NB4 (cell line): ENCODE measurements around the gene TFPT.

Experiments used
- DNase-seq: peaks from one replicate; pipeline ENCODE4 v3.0.0; 2010; ENCODE audit warnings: low read depth
- H3K4me3 ChIP-seq: one replicate; pipeline ENCODE4 v1.5.1; 2011; ENCODE audit warnings: mild to moderate bottlenecking, low read depth, low read length, moderate library complexity
- CTCF ChIP-seq: IDR thresholded peaks from one replicate; pipeline ENCODE4 v1.5.1; 2012; ENCODE audit warnings: low read depth, low read length
- MAX ChIP-seq: IDR thresholded peaks from 2 replicates; pipeline ENCODE4 v1.6.1; 2011; ENCODE audit warnings: low read depth, low read length
- MYC ChIP-seq: IDR thresholded peaks from 2 replicates; pipeline ENCODE4 v1.6.1; 2011; ENCODE audit warnings: low read depth, low read length
- POLR2A ChIP-seq: IDR thresholded peaks from 2 replicates; pipeline ENCODE4 v1.6.1; 2011; ENCODE audit warnings: mild to moderate bottlenecking; ENCODE audit not compliant: insufficient read length; ENCODE audit errors: extremely low read depth

TFPT gene

DNA sequence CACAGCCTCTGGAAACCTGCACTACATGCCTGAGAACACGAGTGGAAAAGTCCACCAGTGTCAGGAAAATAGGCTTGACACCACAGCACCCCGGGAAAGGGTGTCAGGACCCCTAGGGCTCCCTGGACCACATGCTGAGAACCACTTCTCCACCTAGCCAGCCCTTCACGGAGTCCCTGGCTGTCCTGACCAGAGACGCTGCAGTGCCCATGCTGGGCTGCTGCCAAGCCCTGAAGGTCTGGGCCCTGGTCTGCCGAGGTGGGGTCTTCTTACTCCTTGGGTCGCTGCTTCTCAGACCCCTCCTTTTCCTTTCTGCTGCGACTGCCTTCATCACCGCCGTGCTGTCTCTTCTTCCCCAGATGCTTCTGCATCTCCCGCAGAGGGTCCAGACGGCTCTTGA is 41.0 kb upstream of the TFPT start:
- TF ChIP-seq MAX (no peak), POLR2A (no peak), CTCF (no peak), MYC (no peak)
- H3K4me3 ChIP-seq: no peak overlapping the region
- DNase-seq: no peak

- no peak for TF ChIP-seq CTCF
- TF ChIP-seq MYC: no peak
- no peak for TF ChIP-seq POLR2A
- no peak for TF ChIP-seq MAX
- no peak overlapping the region for H3K4me3 ChIP-seq
- no peak for DNase-seq
These were observed 40.2 kb upstream of the TFPT start for GRCh38 chr19:54155694-54156093.

DNA sequence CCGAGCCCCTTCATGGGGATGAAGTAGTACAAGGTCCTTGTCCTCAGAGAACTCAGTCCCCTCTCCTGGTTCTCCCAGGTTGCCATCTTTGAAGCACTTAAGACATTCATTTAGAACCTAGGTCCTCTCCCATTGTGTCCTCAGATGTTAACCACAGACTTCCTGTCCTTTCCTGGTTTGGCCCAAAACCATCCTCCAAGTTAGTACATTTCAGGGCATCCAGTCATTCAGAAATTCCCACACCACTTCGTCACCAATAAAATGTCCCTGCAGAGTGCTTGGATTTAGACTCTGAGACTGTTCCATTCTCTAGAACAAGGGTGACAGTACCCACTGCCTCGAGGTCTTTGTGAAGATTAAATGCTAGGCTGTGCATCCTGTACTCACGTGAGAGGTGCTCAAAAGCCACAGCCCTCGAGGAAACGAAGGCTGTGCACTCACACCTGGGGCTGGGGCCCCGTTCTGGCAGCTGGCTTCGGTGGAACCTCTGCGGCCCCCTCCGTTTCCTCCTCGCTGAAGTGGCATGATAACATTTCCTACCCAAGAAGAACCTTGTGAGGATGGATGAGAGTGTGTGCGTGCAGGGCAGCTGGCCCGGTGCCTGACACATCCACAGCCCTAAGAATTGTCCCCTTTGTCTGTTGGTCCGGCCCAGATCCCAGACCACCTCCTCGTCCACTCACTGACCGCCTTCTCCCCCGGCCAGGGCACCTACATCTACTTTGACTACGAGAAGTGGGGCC is 39.3 kb upstream of the TFPT start:
- DNase-seq: no peak
- no peak for TF ChIP-seq MYC

DNA sequence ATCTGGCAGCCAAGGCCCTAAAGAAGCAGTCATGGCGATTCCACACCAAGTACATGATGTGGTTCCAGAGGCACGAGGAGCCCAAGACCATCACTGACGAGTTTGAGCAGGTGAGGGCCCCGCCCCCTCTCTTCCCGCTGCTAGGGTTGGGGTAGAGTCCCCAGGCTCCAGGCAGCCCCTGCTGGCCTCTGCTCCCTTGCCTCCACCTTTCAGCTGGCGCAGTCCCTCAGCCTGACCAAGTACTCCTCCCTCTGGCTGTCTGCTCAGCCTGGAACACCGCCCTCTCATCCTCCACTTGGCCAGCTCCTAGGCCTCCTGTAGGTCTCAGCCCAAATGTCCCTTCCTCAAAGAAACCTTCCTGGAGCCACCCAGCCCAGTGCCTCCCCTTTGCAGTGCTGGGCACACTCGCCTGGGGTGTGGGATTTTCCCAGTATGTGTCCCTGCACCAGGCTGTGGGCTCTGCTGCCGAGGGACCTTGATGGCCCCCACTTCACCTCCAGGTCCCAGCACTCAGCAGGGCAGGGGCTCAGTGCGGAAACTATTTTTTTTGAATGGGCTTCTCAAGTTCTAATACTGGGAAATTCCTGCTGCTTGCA is 38.4 kb upstream of the TFPT start:
- H3K4me3 ChIP-seq: no peak overlapping the region
- TF ChIP-seq MAX (no peak), CTCF (no peak), MYC (no peak), POLR2A (no peak)
- no peak for DNase-seq

More for the DNA sequence above, 39.3 kb upstream of the TFPT start:
- H3K4me3 ChIP-seq: no peak overlapping the region

- no peak for DNase-seq
- H3K4me3 ChIP-seq: no peak overlapping the region
- TF ChIP-seq CTCF (no peak), POLR2A (no peak), MYC (no peak), MAX (no peak)
These were observed 37.5 kb upstream of the TFPT start for GRCh38 chr19:54152878-54153524.

DNA sequence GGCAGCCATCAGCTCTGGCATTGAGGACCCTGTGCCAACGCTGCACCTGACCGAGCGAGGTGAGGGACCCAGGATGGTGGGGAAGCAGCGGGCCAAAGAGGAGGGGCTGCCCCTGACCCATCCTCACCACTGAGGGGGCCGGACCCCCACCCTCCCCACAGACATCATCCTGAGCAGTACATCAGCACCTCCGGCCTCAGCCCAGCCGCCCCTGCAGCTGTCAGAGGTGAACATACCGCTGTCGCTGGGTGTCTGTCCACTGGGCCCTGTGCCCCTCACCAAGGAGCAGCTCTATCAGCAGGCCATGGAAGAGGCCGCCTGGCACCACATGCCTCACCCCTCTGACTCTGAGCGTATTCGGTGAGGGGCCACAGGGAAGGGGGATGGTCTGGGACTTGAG is 36.8 kb upstream of the TFPT start:
- no peak for DNase-seq
- H3K4me3 ChIP-seq: no peak overlapping the region
- TF ChIP-seq MAX (no peak), MYC (no peak), CTCF (no peak), POLR2A (no peak)
